ENCODE measurements around the gene SNURF.
"Not testable (repeated sequence)": the region's sequence is repeated elsewhere in the genome, so short reads cannot be mapped to it uniquely, and the experiment has no call there.

The SNURF gene

DNA sequence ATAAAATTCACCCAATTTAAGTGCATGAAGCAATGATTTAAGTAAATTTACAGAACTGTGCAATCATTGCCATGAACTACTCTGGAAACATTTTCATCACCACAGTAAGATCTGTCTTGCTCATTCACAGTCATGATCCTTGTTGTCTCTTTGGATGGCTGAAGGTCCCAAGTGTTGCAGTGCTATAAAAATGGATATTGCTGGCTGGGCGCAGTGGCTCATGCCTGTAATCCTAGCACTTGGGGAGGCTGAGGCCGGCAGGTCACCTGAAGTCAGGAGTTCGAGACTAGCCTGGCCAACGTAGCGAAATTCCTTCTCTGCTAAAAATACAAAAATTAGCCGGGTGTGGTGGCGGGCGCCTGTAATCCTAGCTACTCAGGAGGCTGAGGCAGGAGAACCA is 17.0 kb downstream of the SNURF start:
- no peak for DNase-seq

DNA sequence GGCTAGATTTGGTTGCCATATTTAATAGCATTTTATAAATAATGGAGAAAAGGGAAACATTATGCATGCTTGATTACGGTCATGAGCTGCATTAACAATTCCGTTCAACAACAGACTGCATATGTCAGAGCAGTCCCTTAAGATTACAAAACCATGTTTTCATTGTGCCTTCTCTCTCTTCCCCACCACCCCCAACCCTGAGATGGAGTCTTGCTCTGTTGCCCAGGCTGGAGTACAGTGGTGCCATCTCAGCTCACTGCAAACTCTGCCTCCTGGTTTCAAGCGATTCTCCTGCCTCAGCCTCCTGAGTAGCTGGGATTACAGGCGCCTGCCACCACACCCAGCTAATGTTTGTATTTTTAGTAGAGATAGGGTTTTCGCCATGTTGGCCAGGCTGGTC is 17.9 kb downstream of the SNURF start:
- not testable (repeated sequence) for DNase-seq

DNA sequence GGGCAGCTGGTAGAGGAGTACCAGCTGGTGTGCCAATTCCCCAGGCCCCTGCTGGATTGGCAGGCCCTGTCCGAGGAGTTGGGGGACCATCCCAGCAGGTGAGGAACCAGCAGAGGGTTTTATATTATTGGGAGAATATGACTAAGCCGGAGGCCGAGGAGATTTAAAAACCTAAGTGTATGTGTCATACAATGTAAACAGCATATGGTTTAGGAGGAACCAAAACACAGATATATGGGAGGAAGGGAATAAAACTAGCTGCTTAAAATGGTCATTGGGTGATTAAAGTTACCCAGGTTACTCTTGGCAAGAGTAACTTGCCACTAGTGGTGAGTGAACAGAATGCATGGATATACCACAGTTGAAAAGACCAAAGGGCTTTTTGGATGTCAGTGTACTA is 22.1 kb downstream of the SNURF start:
- DNase-seq: no peak

DNA sequence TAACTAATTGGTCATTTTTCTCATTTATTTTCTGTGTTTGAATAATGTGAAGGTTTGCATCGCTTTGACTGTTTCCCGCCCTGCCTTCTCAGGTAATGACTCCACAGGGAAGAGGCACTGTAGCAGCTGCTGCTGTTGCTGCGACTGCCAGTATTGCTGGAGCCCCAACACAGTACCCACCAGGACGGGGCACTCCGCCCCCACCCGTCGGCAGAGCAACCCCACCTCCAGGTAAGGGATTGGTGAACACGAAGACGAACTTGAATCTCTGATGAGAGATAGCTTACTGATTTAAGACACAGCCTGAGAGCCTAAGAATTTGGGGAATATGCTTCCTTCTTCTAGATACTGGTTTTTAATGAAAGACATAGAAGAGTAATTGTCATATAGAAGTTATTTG is 22.9 kb downstream of the SNURF start:
- no peak for DNase-seq

DNA sequence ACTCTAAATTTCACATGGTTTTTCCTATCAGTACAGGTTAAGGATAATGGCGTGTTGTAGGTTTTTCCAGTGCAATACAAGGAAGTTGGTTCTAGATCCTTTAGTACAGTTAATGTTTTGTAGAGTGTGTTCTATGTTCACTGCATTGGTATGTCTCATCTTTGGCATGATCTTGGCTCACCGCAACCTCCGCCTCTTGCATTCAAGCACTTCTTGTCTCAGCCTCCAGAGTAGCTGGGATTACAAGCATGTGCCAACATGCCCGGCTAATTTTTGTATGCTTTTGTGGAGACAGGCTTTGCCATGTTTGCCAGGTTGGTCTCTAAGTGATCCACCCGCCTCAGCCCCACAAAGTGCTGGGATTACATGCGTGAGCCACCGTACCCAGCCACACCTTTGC is 30.4 kb downstream of the SNURF start:
- DNase-seq: no peak

DNA sequence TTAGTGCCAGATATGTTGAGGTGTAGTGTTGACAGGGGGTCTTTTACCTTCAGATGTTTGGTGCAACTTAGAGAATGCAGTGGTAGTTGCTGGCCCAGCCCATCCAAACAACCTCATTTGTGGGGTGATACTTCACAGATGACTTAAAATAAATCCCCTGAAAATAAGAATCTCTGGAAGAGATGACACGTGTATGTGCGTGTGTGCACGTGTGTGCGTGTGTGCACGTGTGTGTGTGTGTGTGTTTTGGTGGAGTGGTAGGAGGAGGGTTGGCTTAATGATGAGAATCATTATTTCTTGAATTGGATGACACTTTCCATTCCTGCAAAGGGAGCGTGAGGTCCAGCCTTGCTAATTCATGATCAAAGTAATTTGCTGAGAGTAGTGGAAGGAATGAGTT is 31.9 kb downstream of the SNURF start:
- DNase-seq: no peak
